Liver (tissue), 3 donors: ENCODE measurements around the gene MTMR8.

ENCODE experiments used
- CTCF ChIP-seq: fragments of 150-350 bp; IDR thresholded peaks from 2 replicates; pipeline ENCODE4 v1.5.1; 2017; ENCODE audit warnings: improper control_type of control experiment, low read depth, low read length; ENCODE audit not compliant: missing input control
- HNF4A ChIP-seq, 2 donors: conservative IDR thresholded peaks; 2 replicates each; pipeline ENCODE4 v1.6.1; 2016; ENCODE audit warnings: antibody characterized with exemption in 2 of 2, mild to moderate bottlenecking in 2 of 2
- HNF4G ChIP-seq: IDR thresholded peaks from 2 replicates; pipeline ENCODE4 v1.6.1; 2016; ENCODE audit warnings: antibody characterized with exemption
- MAX ChIP-seq: IDR thresholded peaks from 2 replicates; pipeline ENCODE4 v1.6.1; 2016; ENCODE audit warnings: antibody characterized with exemption
- RAD21 ChIP-seq, 2 donors: IDR thresholded peaks; 2 replicates each; pipeline ENCODE4 v1.6.1; 2016; ENCODE audit warnings: antibody characterized with exemption in 2 of 2, mild to moderate bottlenecking in 2 of 2
- SP1 ChIP-seq: IDR thresholded peaks from 2 replicates; pipeline ENCODE4 v1.6.1; 2018; ENCODE audit warnings: antibody characterized with exemption, mild to moderate bottlenecking
- TAF1 ChIP-seq: conservative IDR thresholded peaks from 2 replicates; pipeline ENCODE4 v1.6.1; 2016; ENCODE audit warnings: antibody characterized with exemption, mild to moderate bottlenecking
- YY1 ChIP-seq: IDR thresholded peaks from 2 replicates; pipeline ENCODE4 v1.6.1; 2016; ENCODE audit warnings: antibody characterized with exemption, mild to moderate bottlenecking
- ZBTB33 ChIP-seq: IDR thresholded peaks from 2 replicates; pipeline ENCODE4 v1.6.1; 2016; ENCODE audit warnings: antibody characterized with exemption
- donor health status: healthy.
- donor health status: healthy.

GRCh38 chrX:64395568-64395929, 297 bp upstream of the MTMR8 start:
- TF ChIP-seq CTCF (no peak), HNF4G (no peak), MAX (no peak), RAD21 (IDR thresholded peaks at IDR 0.05) (no peak), ZBTB33 (no peak), TAF1 (no peak), YY1 (peak; percentile 79), HNF4A (conservative IDR thresholded peaks at IDR 0.05) (no peak), SP1 (no peak)
